Measurements from ENCODE around the gene SCLY. TPM values are rescaled to one million over a fixed set of nuclear protein-coding genes. Genes with fewer than 3 reads are reported as not detected.

SCLY gene
- total and polyA plus RNA-seq, 10 donors = 5.8 to 22.7 (median 14.6) TPM

- no peak for TF ChIP-seq POLR2AphosphoS5 (IDR thresholded peaks at IDR 0.05)
- TF ChIP-seq CTCF (IDR thresholded peaks at IDR 0.05 in 8 of 11, conservative IDR thresholded peaks at IDR 0.05 in 3 of 11) = no peak
- TF ChIP-seq POLR2A (IDR thresholded peaks at IDR 0.05) = no peak
- Histone ChIP-seq H3K4me3 (no peak overlapping the region), H3K36me3 (no peaks in the 10 kb centered on the region), H3K9me3 (no peaks in the 10 kb centered on the region), H3K27ac (no peak overlapping the region), H3K27me3 (replicated peaks in 1 of 7) (no peaks in the 10 kb centered on the region), H3K4me1 (peaks cover 18 to 53% (median 41%) of the 10 kb centered on the region in 6 donors)
- DNase-seq = peak; percentile 69
- 86 to 91% (median 89%) methylated on average over 7 to 14 of the region's 14 CpGs for WGBS, 5 donors
- intact Hi-C loops (cut with DNase I; ENCODE audit: low total_unique reads) = no loop called here
Observed at GRCh38 chr2:238104226-238104690, 43.5 kb downstream of the SCLY start.

GRCh38 chr2:238104691-238105371 lies 44.0 kb downstream of the SCLY start:
- DNase-seq = peak; percentile 74
- no peaks in the 10 kb centered on the region for H3K9me3 ChIP-seq
- no peak overlapping the region for H3K27ac ChIP-seq
- H3K27me3 ChIP-seq (replicated peaks in 1 of 7) = no peaks in the 10 kb centered on the region
- H3K4me1 ChIP-seq = peaks cover 15 to 50% (median 38%) of the 10 kb centered on the region in 6 donors
- 77 to 92% (median 92%) methylated on average over 7 to 21 of the region's 21 CpGs for WGBS, 5 donors
- intact Hi-C loops (cut with DNase I; ENCODE audit: low total_unique reads) = no loop called here
- no peak overlapping the region for H3K4me3 ChIP-seq
- TF ChIP-seq POLR2A (IDR thresholded peaks at IDR 0.05) (no peak), POLR2AphosphoS5 (IDR thresholded peaks at IDR 0.05) (no peak), CTCF (IDR thresholded peaks at IDR 0.05 in 8 of 11, conservative IDR thresholded peaks at IDR 0.05 in 3 of 11) (no peak)
- H3K36me3 ChIP-seq = no peaks in the 10 kb centered on the region

- no peak overlapping the region for H3K27ac ChIP-seq
Observed at GRCh38 chr2:238105506-238106338, 44.9 kb downstream of the SCLY start.

More at GRCh38 chr2:238105506-238106338, 44.9 kb downstream of the SCLY start:
- Histone ChIP-seq H3K4me1 (peaks cover 15 to 41% (median 32%) of the 10 kb centered on the region in 6 donors), H3K36me3 (no peaks in the 10 kb centered on the region), H3K27me3 (replicated peaks in 1 of 7) (no peaks in the 10 kb centered on the region), H3K4me3 (no peak overlapping the region), H3K9me3 (peaks cover 0 to 1% (median 0%) of the 10 kb centered on the region in 8 donors)
- TF ChIP-seq POLR2A (IDR thresholded peaks at IDR 0.05) = no peak
- TF ChIP-seq POLR2AphosphoS5 (IDR thresholded peaks at IDR 0.05) = no peak
- TF ChIP-seq CTCF (IDR thresholded peaks at IDR 0.05 in 8 of 11, conservative IDR thresholded peaks at IDR 0.05 in 3 of 11) = no peak
- WGBS, 5 donors = 87 to 89% (median 89%) methylated on average over 21 to 28 of the region's 28 CpGs
- peak; percentile 77 for DNase-seq
- intact Hi-C loops (cut with DNase I; ENCODE audit: low total_unique reads) = no loop called here

Measured in spleen (tissue), 11 donors.